ENCODE data around the gene HIVEP3. TPM values are rescaled to one million over a fixed set of nuclear protein-coding genes. Genes with fewer than 3 reads are reported as not detected.

Gene HIVEP3
- total RNA-seq, 1 experiment from 2014 or later: 1.2 TPM

- TF ChIP-seq CTCF (IDR thresholded peaks at IDR 0.05; ENCODE audit: unreplicated experiment): no peak
- Mint-ChIP-seq H3K36me3 (ENCODE audit: insufficient read depth, unreplicated experiment) (no peaks in the 10 kb centered on the region), H3K27ac (ENCODE audit: low read depth, unreplicated experiment) (no peak overlapping the region), H3K27me3 (ENCODE audit: insufficient read depth, unreplicated experiment) (no peaks in the 10 kb centered on the region), H3K9me3 (ENCODE audit: unreplicated experiment) (no peaks in the 10 kb centered on the region), H3K4me3 (ENCODE audit: unreplicated experiment) (no peak overlapping the region), H3K4me1 (ENCODE audit: insufficient read depth, unreplicated experiment) (peaks cover 1% of the 10 kb centered on the region)
- ChIA-PET CTCF (no interaction called here), POLR2A (no interaction called here)
- no TSS peak for BruUV-seq (replicated peaks)
- intact Hi-C loops (cut with micrococcal nuclease): no loop called here
- no peak for DNase-seq (ENCODE audit: unreplicated experiment)
These were observed 397.0 kb downstream of the HIVEP3 start for GRCh38 chr1:41521766-41522165.

- Mint-ChIP-seq H3K27ac (ENCODE audit: low read depth, unreplicated experiment) (no peak overlapping the region), H3K27me3 (ENCODE audit: insufficient read depth, unreplicated experiment) (no peaks in the 10 kb centered on the region), H3K4me1 (ENCODE audit: insufficient read depth, unreplicated experiment) (peaks cover 7% of the 10 kb centered on the region), H3K36me3 (ENCODE audit: insufficient read depth, unreplicated experiment) (no peaks in the 10 kb centered on the region), H3K4me3 (ENCODE audit: unreplicated experiment) (no peak overlapping the region), H3K9me3 (ENCODE audit: unreplicated experiment) (no peaks in the 10 kb centered on the region)
- CTCF ChIA-PET: no interaction called here
- TF ChIP-seq CTCF (IDR thresholded peaks at IDR 0.05; ENCODE audit: unreplicated experiment): no peak
- intact Hi-C loops (cut with micrococcal nuclease): no loop called here
- POLR2A ChIA-PET: no interaction called here
- no TSS peak for BruUV-seq (replicated peaks)
- DNase-seq (ENCODE audit: unreplicated experiment): no peak
These were observed 397.6 kb downstream of the HIVEP3 start for GRCh38 chr1:41520951-41521752.

- no peak for TF ChIP-seq CTCF (IDR thresholded peaks at IDR 0.05; ENCODE audit: unreplicated experiment)
- Mint-ChIP-seq H3K4me1 (ENCODE audit: insufficient read depth, unreplicated experiment) (peaks cover 17% of the 10 kb centered on the region), H3K27me3 (ENCODE audit: insufficient read depth, unreplicated experiment) (no peaks in the 10 kb centered on the region), H3K27ac (ENCODE audit: low read depth, unreplicated experiment) (no peak overlapping the region), H3K9me3 (ENCODE audit: unreplicated experiment) (no peaks in the 10 kb centered on the region), H3K36me3 (ENCODE audit: insufficient read depth, unreplicated experiment) (no peaks in the 10 kb centered on the region), H3K4me3 (ENCODE audit: unreplicated experiment) (no peak overlapping the region)
- no TSS peak for BruUV-seq (replicated peaks)
- no peak for DNase-seq (ENCODE audit: unreplicated experiment)
- intact Hi-C loops (cut with micrococcal nuclease): loop anchor here (5.0 kb wide), 2 partner anchors 37 to 237 kb away; partner anchors contain the start of gene EDN2
- CTCF ChIA-PET: interaction anchor here (1.9 to 4.0 kb wide), 2 partner anchors 20 to 55 kb away, joined by 6 to 22 read pairs; no protein-coding TSS in a partner anchor
- POLR2A ChIA-PET: no interaction called here
These were observed 399.1 kb downstream of the HIVEP3 start for GRCh38 chr1:41519667-41520066.

GRCh38 chr1:41518471-41518870 lies 400.3 kb downstream of the HIVEP3 start:
- Mint-ChIP-seq H3K36me3 (ENCODE audit: insufficient read depth, unreplicated experiment) (no peaks in the 10 kb centered on the region), H3K4me1 (ENCODE audit: insufficient read depth, unreplicated experiment) (peaks cover 21% of the 10 kb centered on the region), H3K27me3 (ENCODE audit: insufficient read depth, unreplicated experiment) (no peaks in the 10 kb centered on the region), H3K27ac (ENCODE audit: low read depth, unreplicated experiment) (no peak overlapping the region), H3K4me3 (ENCODE audit: unreplicated experiment) (no peak overlapping the region), H3K9me3 (ENCODE audit: unreplicated experiment) (no peaks in the 10 kb centered on the region)
- POLR2A ChIA-PET: no interaction called here
- intact Hi-C loops (cut with micrococcal nuclease): loop anchor here (5.0 kb wide), 2 partner anchors 36 to 236 kb away; partner anchors contain the start of gene EDN2
- no TSS peak for BruUV-seq (replicated peaks)
- CTCF ChIA-PET: interaction anchor here (0.7 to 4.0 kb wide), 6 partner anchors 15 to 56 kb away, joined by 3 to 22 read pairs (median 4); no protein-coding TSS in a partner anchor
- TF ChIP-seq CTCF (IDR thresholded peaks at IDR 0.05; ENCODE audit: unreplicated experiment): no peak
- DNase-seq (ENCODE audit: unreplicated experiment): no peak

Data from MCF 10A (cell line).